EL (cell line): Measurements from ENCODE around the gene PKP1.

Experiments used
- DNase-seq: peaks from one replicate; pipeline ENCODE4 v3.0.0-alpha.2; 2016

Gene PKP1

GRCh38 chr1:201282216-201282615 is 1.1 kb upstream of the PKP1 start:
- no peak for DNase-seq

- no peak for DNase-seq
Measured at GRCh38 chr1:201283836-201284553, 689 bp downstream of the PKP1 start.

- DNase-seq = no peak
Measured at GRCh38 chr1:201284636-201285035, 1.3 kb downstream of the PKP1 start.

GRCh38 chr1:201285846-201286245 is 2.5 kb downstream of the PKP1 start:
- DNase-seq = no peak

- DNase-seq = no peak
Measured at GRCh38 chr1:201286445-201286844, 3.1 kb downstream of the PKP1 start.

- DNase-seq = no peak
Measured at GRCh38 chr1:201288007-201288406, 4.7 kb downstream of the PKP1 start.

- no peak for DNase-seq
Measured at GRCh38 chr1:201288765-201289164, 5.5 kb downstream of the PKP1 start.

GRCh38 chr1:201290551-201290950 is 7.2 kb downstream of the PKP1 start:
- no peak for DNase-seq

GRCh38 chr1:201291916-201292315 is 8.6 kb downstream of the PKP1 start:
- no peak for DNase-seq

- DNase-seq = no peak
Measured at GRCh38 chr1:201294876-201295275, 11.6 kb downstream of the PKP1 start.

GRCh38 chr1:201295346-201295745 is 12.0 kb downstream of the PKP1 start:
- DNase-seq = no peak

- DNase-seq = peak; percentile 81
Measured at GRCh38 chr1:201295861-201296260, 12.6 kb downstream of the PKP1 start.

- DNase-seq = no peak
Measured at GRCh38 chr1:201296352-201296751, 13.0 kb downstream of the PKP1 start.

- DNase-seq = no peak
Measured at GRCh38 chr1:201298396-201299381, 15.4 kb downstream of the PKP1 start.

GRCh38 chr1:201299968-201300367 is 16.7 kb downstream of the PKP1 start:
- DNase-seq = peak; percentile 71

GRCh38 chr1:201300641-201301040 is 17.3 kb downstream of the PKP1 start:
- DNase-seq = no peak

- no peak for DNase-seq
Measured at GRCh38 chr1:201302163-201303152, 19.2 kb downstream of the PKP1 start.

GRCh38 chr1:201304126-201304525 is 20.8 kb downstream of the PKP1 start:
- no peak for DNase-seq

GRCh38 chr1:201305815-201306214 is 22.5 kb downstream of the PKP1 start:
- no peak for DNase-seq

- peak; percentile 52 for DNase-seq
Measured at GRCh38 chr1:201307231-201307630, 23.9 kb downstream of the PKP1 start.

- no peak for DNase-seq
Measured at GRCh38 chr1:201307760-201308499, 24.6 kb downstream of the PKP1 start.

GRCh38 chr1:201309416-201309815 is 26.1 kb downstream of the PKP1 start:
- DNase-seq = peak; percentile 45
